Progenitor cell of endocrine pancreas (in vitro differentiated cells): ENCODE results near the gene ZNF547. TPM values are rescaled to one million over a fixed set of nuclear protein-coding genes. Genes with fewer than 3 reads are reported as not detected.

Source experiments
- DNase-seq: peaks from one replicate; pipeline ENCODE4 v3.0.0; 2021; ENCODE audit warnings: low spot score; ENCODE audit not compliant: unreplicated experiment
- H3K27ac Mint-ChIP-seq: 2 replicates; pipeline ENCODE4 v1.8.0; 2021; ENCODE audit warnings: mild to moderate bottlenecking, moderate library complexity, mixed read lengths
- H3K27me3 Mint-ChIP-seq: 2 replicates; pipeline ENCODE4 v1.8.0; 2021; ENCODE audit warnings: mixed read lengths
- H3K36me3 Mint-ChIP-seq: 2 replicates; pipeline ENCODE4 v1.8.0; 2022; ENCODE audit warnings: mixed read lengths; ENCODE audit not compliant: insufficient read depth
- H3K4me1 Mint-ChIP-seq: 2 replicates; pipeline ENCODE4 v1.8.0; 2021; ENCODE audit warnings: low read depth, mixed read lengths
- H3K4me3 Mint-ChIP-seq: 2 replicates; pipeline ENCODE4 v1.8.0; 2021; ENCODE audit warnings: low read depth, mild to moderate bottlenecking, moderate library complexity, mixed read lengths
- H3K9me3 Mint-ChIP-seq: 2 replicates; pipeline ENCODE4 v1.8.0; 2021; ENCODE audit warnings: low read depth, mixed read lengths
- total RNA-seq: library from RNA; stranded (reverse); gene quantifications from 2 replicates; pipeline ENCODE4 v1.2.1, GENCODE V29; 2021
- TF ChIP-seq, protein P1 (sequence below): fragments of 200-600 bp; sonication (generic); IDR thresholded peaks from one replicate; pipeline ENCODE4 v1.5.0; 2021; ENCODE audit warnings: antibody characterized with exemption, mild to moderate bottlenecking; ENCODE audit not compliant: unreplicated experiment

ZNF547 gene
- total RNA-seq, 1 donor from 2014 or later, result 5.7 TPM

DNA sequence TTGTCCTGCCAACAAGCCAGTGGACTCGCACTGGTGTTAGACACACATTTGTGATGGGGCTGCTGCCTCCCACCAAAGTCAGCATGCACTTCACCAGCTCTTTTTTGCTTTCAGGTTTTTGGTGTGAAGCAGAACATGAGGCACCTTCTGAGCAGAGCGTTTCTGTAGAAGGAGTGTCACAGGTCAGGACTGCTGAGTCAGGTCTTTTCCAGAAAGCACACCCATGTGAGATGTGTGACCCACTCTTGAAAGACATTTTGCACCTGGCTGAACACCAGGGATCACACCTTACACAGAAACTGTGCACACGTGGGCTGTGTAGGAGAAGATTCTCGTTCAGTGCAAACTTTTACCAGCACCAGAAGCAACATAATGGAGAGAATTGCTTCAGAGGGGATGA lies 7.4 kb upstream of the ZNF547 start:
- TF ChIP-seq, protein P1, sequence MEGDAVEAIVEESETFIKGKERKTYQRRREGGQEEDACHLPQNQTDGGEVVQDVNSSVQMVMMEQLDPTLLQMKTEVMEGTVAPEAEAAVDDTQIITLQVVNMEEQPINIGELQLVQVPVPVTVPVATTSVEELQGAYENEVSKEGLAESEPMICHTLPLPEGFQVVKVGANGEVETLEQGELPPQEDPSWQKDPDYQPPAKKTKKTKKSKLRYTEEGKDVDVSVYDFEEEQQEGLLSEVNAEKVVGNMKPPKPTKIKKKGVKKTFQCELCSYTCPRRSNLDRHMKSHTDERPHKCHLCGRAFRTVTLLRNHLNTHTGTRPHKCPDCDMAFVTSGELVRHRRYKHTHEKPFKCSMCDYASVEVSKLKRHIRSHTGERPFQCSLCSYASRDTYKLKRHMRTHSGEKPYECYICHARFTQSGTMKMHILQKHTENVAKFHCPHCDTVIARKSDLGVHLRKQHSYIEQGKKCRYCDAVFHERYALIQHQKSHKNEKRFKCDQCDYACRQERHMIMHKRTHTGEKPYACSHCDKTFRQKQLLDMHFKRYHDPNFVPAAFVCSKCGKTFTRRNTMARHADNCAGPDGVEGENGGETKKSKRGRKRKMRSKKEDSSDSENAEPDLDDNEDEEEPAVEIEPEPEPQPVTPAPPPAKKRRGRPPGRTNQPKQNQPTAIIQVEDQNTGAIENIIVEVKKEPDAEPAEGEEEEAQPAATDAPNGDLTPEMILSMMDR, result no peak
- no peak overlapping the region for H3K4me3 Mint-ChIP-seq
- H3K27me3 Mint-ChIP-seq, result no peaks in the 10 kb centered on the region
- no peaks in the 10 kb centered on the region for H3K9me3 Mint-ChIP-seq
- H3K4me1 Mint-ChIP-seq, result peaks cover 24% of the 10 kb centered on the region
- no peak overlapping the region for H3K27ac Mint-ChIP-seq
- DNase-seq, result no peak
- H3K36me3 Mint-ChIP-seq, result peaks cover 48% of the 10 kb centered on the region

DNA sequence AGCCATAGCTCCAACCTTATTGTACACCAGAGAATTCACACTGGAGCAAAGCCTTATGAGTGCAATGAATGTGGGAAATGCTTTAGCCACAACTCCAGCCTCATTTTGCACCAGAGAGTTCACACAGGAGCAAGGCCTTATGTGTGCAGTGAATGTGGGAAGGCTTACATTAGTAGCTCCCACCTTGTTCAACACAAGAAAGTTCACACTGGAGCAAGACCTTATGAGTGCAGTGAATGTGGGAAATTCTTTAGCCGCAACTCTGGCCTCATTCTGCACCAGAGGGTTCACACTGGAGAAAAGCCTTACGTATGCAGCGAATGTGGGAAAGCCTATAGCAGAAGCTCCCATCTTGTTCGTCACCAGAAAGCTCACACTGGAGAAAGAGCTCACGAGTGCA lies 5.9 kb upstream of the ZNF547 start:
- H3K27ac Mint-ChIP-seq, result no peak overlapping the region
- TF ChIP-seq, protein P1, result no peak
- no peaks in the 10 kb centered on the region for H3K9me3 Mint-ChIP-seq

GRCh38 chr19:57359300-57359699 lies 4.1 kb upstream of the ZNF547 start:
- TF ChIP-seq, protein P1, result no peak
- peaks cover 3% of the 10 kb centered on the region for H3K9me3 Mint-ChIP-seq
- H3K27me3 Mint-ChIP-seq, result no peaks in the 10 kb centered on the region
- peaks cover 11% of the 10 kb centered on the region for H3K4me1 Mint-ChIP-seq
- peaks cover 46% of the 10 kb centered on the region for H3K36me3 Mint-ChIP-seq
- no peak overlapping the region for H3K4me3 Mint-ChIP-seq
- no peak for DNase-seq
- H3K27ac Mint-ChIP-seq, result no peak overlapping the region

More for the DNA sequence above, 5.9 kb upstream of the ZNF547 start:
- Mint-ChIP-seq H3K27me3 (no peaks in the 10 kb centered on the region), H3K4me3 (no peak overlapping the region), H3K4me1 (peaks cover 12% of the 10 kb centered on the region), H3K36me3 (peaks cover 47% of the 10 kb centered on the region)
- no peak for DNase-seq

GRCh38 chr19:57362419-57362818 lies 932 bp upstream of the ZNF547 start:
- H3K27me3 Mint-ChIP-seq, result no peaks in the 10 kb centered on the region
- H3K36me3 Mint-ChIP-seq, result peaks cover 22% of the 10 kb centered on the region
- peak overlapping the region; percentile 99 for H3K27ac Mint-ChIP-seq
- TF ChIP-seq, protein P1, result no peak
- peaks cover 3% of the 10 kb centered on the region for H3K9me3 Mint-ChIP-seq
- H3K4me3 Mint-ChIP-seq, result peak overlapping the region; percentile 92
- DNase-seq, result no peak
- peaks cover 11% of the 10 kb centered on the region for H3K4me1 Mint-ChIP-seq

GRCh38 chr19:57363688-57364181 lies 384 bp downstream of the ZNF547 start:
- H3K27me3 Mint-ChIP-seq, result no peaks in the 10 kb centered on the region
- H3K9me3 Mint-ChIP-seq, result peaks cover 3% of the 10 kb centered on the region
- TF ChIP-seq, protein P1, result no peak
- H3K36me3 Mint-ChIP-seq, result peaks cover 16% of the 10 kb centered on the region
- H3K27ac Mint-ChIP-seq, result peak overlapping the region; percentile 99
- peak overlapping the region; percentile 92 for H3K4me3 Mint-ChIP-seq
- peaks cover 11% of the 10 kb centered on the region for H3K4me1 Mint-ChIP-seq
- DNase-seq, result no peak
